ENCODE measurements around the gene BHLHA15.
A peak's percentile ranks its signal among the peaks of the same experiment; 100 is the strongest.

The BHLHA15 gene

GRCh38 chr7:98250789-98251188, 39.5 kb downstream of the BHLHA15 start:
- no peak for DNase-seq

GRCh38 chr7:98251231-98251600, 40.0 kb downstream of the BHLHA15 start:
- DNase-seq: peak in 1 of 2 experiments; percentile 63

- peak; percentile 9 to 63 for DNase-seq
Observed at GRCh38 chr7:98251601-98252424, 40.6 kb downstream of the BHLHA15 start, which contains the start of gene TECPR1. TSS of gene TECPR1 (minus strand) at chr7:98252232. CDS start at chr7:98246146, 6,086 bp downstream.

GRCh38 chr7:98252425-98253054, 41.3 kb downstream of the BHLHA15 start:
- DNase-seq: no peak

- no peak for DNase-seq
Observed at GRCh38 chr7:98254516-98254915, 43.3 kb downstream of the BHLHA15 start.

GRCh38 chr7:98254951-98255610, 43.8 kb downstream of the BHLHA15 start:
- no peak for DNase-seq

- DNase-seq: no peak
Observed at GRCh38 chr7:98256431-98256830, 45.2 kb downstream of the BHLHA15 start.

- no peak for DNase-seq
Observed at GRCh38 chr7:98257701-98258100, 46.5 kb downstream of the BHLHA15 start.

Data from cerebellar nuclear complex (tissue), 1 donor.